ENCODE results near the gene OOSP4B.

Gene OOSP4B

GRCh38 chr11:59999691-60000090 is 17.3 kb upstream of the OOSP4B start:
- Histone ChIP-seq H3K9ac (ENCODE audit: low read length) (no peak overlapping the region), H2AFZ (ENCODE audit: low read depth, low read length, severe bottlenecking) (no peak overlapping the region)

GRCh38 chr11:60003729-60004128 is 13.3 kb upstream of the OOSP4B start:
- H3K4me3 ChIP-seq (ENCODE audit: insufficient read depth, low read length, poor library complexity, severe bottlenecking): no peak overlapping the region
- no peaks in the 10 kb centered on the region for H4K20me1 ChIP-seq (ENCODE audit: low read depth, low read length)
- no peak overlapping the region for H2AFZ ChIP-seq (ENCODE audit: low read depth, low read length, severe bottlenecking)
- no peak overlapping the region for H3K9ac ChIP-seq (ENCODE audit: low read length)
- H3K9me3 ChIP-seq (ENCODE audit: insufficient read depth, low read length): no peaks in the 10 kb centered on the region
- no peak overlapping the region for H3K27ac ChIP-seq (ENCODE audit: low read depth, low read length)
- H3K4me2 ChIP-seq (ENCODE audit: low read depth, low read length, poor library complexity, severe bottlenecking): no peak overlapping the region
- H3K79me2 ChIP-seq (ENCODE audit: insufficient read depth, low read length): no peaks in the 10 kb centered on the region
- no peaks in the 10 kb centered on the region for H3F3A ChIP-seq (ENCODE audit: insufficient read depth)
- TF ChIP-seq EZH2phosphoT487 (conservative IDR thresholded peaks at IDR 0.05; ENCODE audit: low read length) (no peak), CTCF (IDR thresholded peaks at IDR 0.05; ENCODE audit: insufficient read depth, low read length, poor library complexity, severe bottlenecking) (no peak)
- no peaks in the 10 kb centered on the region for H3K36me3 ChIP-seq (ENCODE audit: low read length)
- H3K27me3 ChIP-seq (ENCODE audit: low read length): no peaks in the 10 kb centered on the region
- no peaks in the 10 kb centered on the region for H3K9me2 ChIP-seq (replicated peaks; ENCODE audit: insufficient read depth, low read length)

More at GRCh38 chr11:59999691-60000090, 17.3 kb upstream of the OOSP4B start:
- Histone ChIP-seq H3K9me3 (ENCODE audit: insufficient read depth, low read length) (no peaks in the 10 kb centered on the region), H3K27ac (ENCODE audit: low read depth, low read length) (no peak overlapping the region), H3K79me2 (ENCODE audit: insufficient read depth, low read length) (no peaks in the 10 kb centered on the region), H3K4me3 (ENCODE audit: insufficient read depth, low read length, poor library complexity, severe bottlenecking) (no peak overlapping the region), H4K20me1 (ENCODE audit: low read depth, low read length) (no peaks in the 10 kb centered on the region), H3F3A (ENCODE audit: insufficient read depth) (no peaks in the 10 kb centered on the region), H3K27me3 (ENCODE audit: low read length) (no peaks in the 10 kb centered on the region), H3K9me2 (replicated peaks; ENCODE audit: insufficient read depth, low read length) (no peaks in the 10 kb centered on the region), H3K4me2 (ENCODE audit: low read depth, low read length, poor library complexity, severe bottlenecking) (no peak overlapping the region), H3K36me3 (ENCODE audit: low read length) (no peaks in the 10 kb centered on the region)
- TF ChIP-seq CTCF (IDR thresholded peaks at IDR 0.05; ENCODE audit: insufficient read depth, low read length, poor library complexity, severe bottlenecking): no peak
- TF ChIP-seq EZH2phosphoT487 (conservative IDR thresholded peaks at IDR 0.05; ENCODE audit: low read length): no peak

GRCh38 chr11:60005360-60005759 is 11.6 kb upstream of the OOSP4B start:
- Histone ChIP-seq H3K27me3 (ENCODE audit: low read length) (no peaks in the 10 kb centered on the region), H3K9me2 (replicated peaks; ENCODE audit: insufficient read depth, low read length) (no peaks in the 10 kb centered on the region), H4K20me1 (ENCODE audit: low read depth, low read length) (no peaks in the 10 kb centered on the region), H3K4me3 (ENCODE audit: insufficient read depth, low read length, poor library complexity, severe bottlenecking) (no peak overlapping the region), H3F3A (ENCODE audit: insufficient read depth) (no peaks in the 10 kb centered on the region), H3K79me2 (ENCODE audit: insufficient read depth, low read length) (no peaks in the 10 kb centered on the region), H3K4me2 (ENCODE audit: low read depth, low read length, poor library complexity, severe bottlenecking) (no peak overlapping the region), H3K36me3 (ENCODE audit: low read length) (no peaks in the 10 kb centered on the region), H2AFZ (ENCODE audit: low read depth, low read length, severe bottlenecking) (no peak overlapping the region), H3K27ac (ENCODE audit: low read depth, low read length) (no peak overlapping the region), H3K9ac (ENCODE audit: low read length) (no peak overlapping the region), H3K9me3 (ENCODE audit: insufficient read depth, low read length) (no peaks in the 10 kb centered on the region)
- TF ChIP-seq EZH2phosphoT487 (conservative IDR thresholded peaks at IDR 0.05; ENCODE audit: low read length) (no peak), CTCF (IDR thresholded peaks at IDR 0.05; ENCODE audit: insufficient read depth, low read length, poor library complexity, severe bottlenecking) (no peak)
